Kidney epithelial cell (primary cell): ENCODE measurements around the gene ARHGAP12. TPM values are rescaled to one million over a fixed set of nuclear protein-coding genes. Genes with fewer than 3 reads are reported as not detected.
A peak's percentile ranks its signal among the peaks of the same experiment; 100 is the strongest.

Experiments
- DNase-seq: peaks from one replicate; pipeline ENCODE4 v3.0.0-alpha.2; 2010; ENCODE audit warnings: low read depth
- H3K27me3 ChIP-seq: 2 replicates; pipeline ENCODE4 v1.6.0; 2011; ENCODE audit warnings: low read length; ENCODE audit not compliant: control insufficient read depth, insufficient read depth
- H3K36me3 ChIP-seq: 2 replicates; pipeline ENCODE4 v1.5.1; 2011; ENCODE audit warnings: low read length; ENCODE audit not compliant: control insufficient read depth, insufficient read depth
- H3K4me3 ChIP-seq: 2 replicates; pipeline ENCODE4 v1.5.1; 2011; ENCODE audit warnings: low read depth, mild to moderate bottlenecking, control low read depth, low read length
- total RNA-seq: library from RNA; depleted of rRNA; stranded (reverse); fragments of >200 nt; gene quantifications from 2 replicates; pipeline ENCODE4 v1.2.3, GENCODE V29; 2015
- TF ChIP-seq, protein P1 (sequence below): IDR thresholded peaks from 2 replicates; pipeline ENCODE4 v1.5.1; 2011; ENCODE audit warnings: mild to moderate bottlenecking, moderate library complexity, low read length, control low read depth, inconsistent platforms; ENCODE audit not compliant: insufficient read depth, poor library complexity, severe bottlenecking

The ARHGAP12 gene
- total RNA-seq, 1 donor from 2014 or later = 38.7 TPM

- Histone ChIP-seq H3K36me3 (no peaks in the 10 kb centered on the region), H3K27me3 (no peaks in the 10 kb centered on the region), H3K4me3 (no peak overlapping the region)
- TF ChIP-seq, protein P1, sequence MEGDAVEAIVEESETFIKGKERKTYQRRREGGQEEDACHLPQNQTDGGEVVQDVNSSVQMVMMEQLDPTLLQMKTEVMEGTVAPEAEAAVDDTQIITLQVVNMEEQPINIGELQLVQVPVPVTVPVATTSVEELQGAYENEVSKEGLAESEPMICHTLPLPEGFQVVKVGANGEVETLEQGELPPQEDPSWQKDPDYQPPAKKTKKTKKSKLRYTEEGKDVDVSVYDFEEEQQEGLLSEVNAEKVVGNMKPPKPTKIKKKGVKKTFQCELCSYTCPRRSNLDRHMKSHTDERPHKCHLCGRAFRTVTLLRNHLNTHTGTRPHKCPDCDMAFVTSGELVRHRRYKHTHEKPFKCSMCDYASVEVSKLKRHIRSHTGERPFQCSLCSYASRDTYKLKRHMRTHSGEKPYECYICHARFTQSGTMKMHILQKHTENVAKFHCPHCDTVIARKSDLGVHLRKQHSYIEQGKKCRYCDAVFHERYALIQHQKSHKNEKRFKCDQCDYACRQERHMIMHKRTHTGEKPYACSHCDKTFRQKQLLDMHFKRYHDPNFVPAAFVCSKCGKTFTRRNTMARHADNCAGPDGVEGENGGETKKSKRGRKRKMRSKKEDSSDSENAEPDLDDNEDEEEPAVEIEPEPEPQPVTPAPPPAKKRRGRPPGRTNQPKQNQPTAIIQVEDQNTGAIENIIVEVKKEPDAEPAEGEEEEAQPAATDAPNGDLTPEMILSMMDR = no peak
- DNase-seq = no peak
Measured at GRCh38 chr10:31820778-31821369, 107.8 kb downstream of the ARHGAP12 start.

DNA sequence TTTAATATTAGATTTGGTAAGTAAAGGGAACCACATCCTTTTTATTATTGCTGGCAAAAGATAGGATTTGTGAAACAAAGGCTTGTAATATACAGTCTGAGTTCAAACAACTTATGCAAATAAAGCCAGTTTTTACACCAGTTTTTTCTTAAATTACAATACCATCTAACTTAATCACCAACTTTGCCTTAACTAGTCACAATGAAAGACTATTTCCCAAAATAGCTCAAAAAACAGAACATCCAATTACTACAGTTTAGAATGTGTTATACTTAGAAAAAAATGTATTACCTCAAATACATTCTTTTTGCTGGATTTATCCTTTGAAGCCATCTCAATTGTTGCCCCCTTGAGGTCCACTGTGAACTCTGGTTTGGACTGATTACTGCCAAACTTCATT lies 108.5 kb downstream of the ARHGAP12 start:
- no peak for DNase-seq
- TF ChIP-seq, protein P1 = no peak
- no peak overlapping the region for H3K4me3 ChIP-seq
- no peaks in the 10 kb centered on the region for H3K27me3 ChIP-seq
- no peaks in the 10 kb centered on the region for H3K36me3 ChIP-seq

- Histone ChIP-seq H3K36me3 (no peaks in the 10 kb centered on the region), H3K27me3 (no peaks in the 10 kb centered on the region), H3K4me3 (no peak overlapping the region)
- TF ChIP-seq, protein P1 = no peak
- no peak for DNase-seq
Measured at GRCh38 chr10:31819391-31819820, 109.2 kb downstream of the ARHGAP12 start.

- TF ChIP-seq, protein P1 = no peak
- no peak overlapping the region for H3K4me3 ChIP-seq
- DNase-seq = no peak
Measured at GRCh38 chr10:31816318-31816717, 112.3 kb downstream of the ARHGAP12 start.

DNA sequence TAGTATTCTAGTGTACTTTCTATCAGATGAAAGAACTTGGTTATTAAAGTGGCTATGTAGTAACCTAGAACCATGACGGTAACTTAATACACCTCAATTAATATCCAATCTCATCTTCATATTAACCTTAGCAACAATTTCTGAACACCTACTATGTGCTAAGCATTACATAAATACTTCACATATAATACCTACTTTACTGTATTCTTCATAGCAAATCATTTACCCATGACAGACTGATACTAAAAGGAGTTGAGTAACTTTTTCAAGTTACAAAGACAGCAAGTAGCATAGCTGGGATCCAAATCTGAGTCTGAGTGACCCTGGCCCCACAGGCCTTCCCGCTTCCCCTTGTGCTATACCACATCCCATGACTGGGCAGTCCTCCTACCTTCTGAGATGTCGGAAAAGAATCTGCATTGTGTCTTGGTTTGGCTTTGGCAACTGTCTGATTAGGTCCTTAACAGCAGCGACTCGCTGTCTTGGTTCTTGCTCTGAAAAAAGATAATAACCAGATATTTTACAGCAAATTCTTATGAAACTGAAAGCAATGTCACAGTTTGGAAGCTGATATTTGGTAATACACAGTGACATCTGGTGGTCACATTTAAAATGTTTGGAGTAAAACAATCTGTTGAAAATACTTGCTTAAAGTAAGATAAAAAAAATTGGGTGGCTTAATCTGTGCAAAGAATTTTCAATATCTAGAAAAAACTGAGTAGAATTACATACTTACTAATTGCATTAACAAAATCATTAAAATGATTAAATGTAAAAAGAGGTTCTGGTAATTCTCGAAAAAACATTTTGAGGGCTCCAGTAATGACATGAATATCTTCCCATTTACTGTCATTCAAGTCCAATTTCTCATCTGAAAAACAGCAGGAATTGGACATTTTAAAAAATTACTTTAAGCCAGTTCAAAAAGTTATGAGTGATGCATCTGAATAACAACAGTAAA lies 120.1 kb downstream of the ARHGAP12 start:
- H3K36me3 ChIP-seq = peaks cover 3% of the 10 kb centered on the region
- H3K4me3 ChIP-seq = no peak overlapping the region
- TF ChIP-seq, protein P1 = peak; percentile 14
- H3K27me3 ChIP-seq = no peaks in the 10 kb centered on the region
- DNase-seq = no peak

More at GRCh38 chr10:31816318-31816717, 112.3 kb downstream of the ARHGAP12 start:
- Histone ChIP-seq H3K36me3 (no peaks in the 10 kb centered on the region), H3K27me3 (no peaks in the 10 kb centered on the region)
